HG02678 (cell line): ENCODE measurements around the gene ASB1.

Experiments used
- ATAC-seq: cut with Tn5 transposase; IDR thresholded peaks from one replicate; pipeline ENCODE4 v1.9.1; 2021; ENCODE audit warnings: mild to moderate bottlenecking, moderate library complexity; ENCODE audit not compliant: unreplicated experiment

Gene ASB1

DNA sequence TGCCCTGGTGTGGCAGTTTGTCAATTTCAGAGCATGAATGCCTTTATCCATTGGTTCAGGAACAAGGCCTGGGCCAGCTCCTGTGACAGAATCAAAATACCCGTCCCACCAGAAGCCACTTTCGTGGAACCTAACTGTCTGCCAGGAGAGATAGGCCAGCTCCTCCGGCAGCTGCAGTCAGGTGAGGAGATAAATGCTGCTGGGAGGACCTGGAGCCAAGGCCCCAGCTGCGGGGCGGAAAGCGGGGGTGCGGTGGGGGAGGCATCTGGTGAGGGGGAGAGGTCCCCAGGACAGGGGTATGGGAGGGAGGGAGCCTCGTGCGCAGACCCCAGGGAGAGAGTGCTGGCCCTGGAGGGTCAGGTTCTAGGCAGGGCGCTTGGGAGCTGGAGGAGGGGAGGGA lies 4.4 kb upstream of the ASB1 start:
- no peak for ATAC-seq

GRCh38 chr2:238422940-238423339 lies 3.8 kb upstream of the ASB1 start:
- no peak for ATAC-seq

GRCh38 chr2:238423561-238424312 lies 3.0 kb upstream of the ASB1 start:
- ATAC-seq, result no peak

GRCh38 chr2:238424313-238424700 lies 2.4 kb upstream of the ASB1 start:
- no peak for ATAC-seq

DNA sequence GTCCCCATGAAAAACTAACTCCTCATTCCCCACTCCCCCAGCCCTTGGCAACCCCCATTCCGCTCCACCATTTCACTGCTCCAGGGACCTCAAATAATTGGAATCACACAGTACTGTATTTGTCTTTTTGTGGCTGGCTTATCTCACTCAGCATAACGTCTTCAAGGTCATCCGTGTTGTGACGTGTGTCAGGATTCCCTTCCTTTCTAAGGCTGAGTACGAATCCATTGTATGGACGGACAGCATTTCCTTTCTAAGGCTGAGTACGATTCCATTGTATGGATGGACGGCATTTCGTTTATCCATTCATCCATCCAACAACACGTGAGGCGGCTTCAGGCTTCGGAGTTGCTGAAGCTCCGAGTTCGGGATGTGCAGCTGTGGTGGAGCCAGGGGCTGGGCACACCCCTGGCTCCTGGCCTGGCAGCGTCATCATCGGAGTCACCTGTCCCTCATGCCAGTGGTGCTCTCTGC lies 1.2 kb upstream of the ASB1 start:
- no peak for ATAC-seq

- ATAC-seq, result peak; percentile 10
Observed at GRCh38 chr2:238425979-238426567, 654 bp upstream of the ASB1 start.

- ATAC-seq, result peak; percentile 11
Observed at GRCh38 chr2:238427435-238428162, 872 bp downstream of the ASB1 start.

GRCh38 chr2:238428866-238429265 lies 2.1 kb downstream of the ASB1 start:
- ATAC-seq, result no peak

- ATAC-seq, result no peak
Observed at GRCh38 chr2:238430781-238431180, 4.1 kb downstream of the ASB1 start.

DNA sequence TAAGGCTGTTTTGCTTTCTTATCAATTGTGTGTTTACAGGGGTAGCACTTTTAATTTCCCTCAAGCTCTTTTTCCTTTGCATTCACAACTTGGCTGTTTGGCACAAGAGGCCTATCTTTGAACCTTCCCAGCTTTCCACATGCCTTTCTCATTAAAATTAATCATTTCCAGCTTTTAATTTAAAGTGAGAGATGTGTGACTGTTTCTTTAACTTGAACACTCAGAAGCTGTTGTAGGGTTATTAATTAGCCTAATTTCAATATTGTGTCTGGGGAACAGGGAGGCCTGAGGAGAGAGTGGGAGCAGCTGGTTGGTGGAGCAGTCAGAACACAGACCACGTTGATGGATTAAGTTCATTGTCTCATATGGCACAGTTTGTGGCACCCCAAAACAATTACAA lies 4.7 kb downstream of the ASB1 start:
- no peak for ATAC-seq

DNA sequence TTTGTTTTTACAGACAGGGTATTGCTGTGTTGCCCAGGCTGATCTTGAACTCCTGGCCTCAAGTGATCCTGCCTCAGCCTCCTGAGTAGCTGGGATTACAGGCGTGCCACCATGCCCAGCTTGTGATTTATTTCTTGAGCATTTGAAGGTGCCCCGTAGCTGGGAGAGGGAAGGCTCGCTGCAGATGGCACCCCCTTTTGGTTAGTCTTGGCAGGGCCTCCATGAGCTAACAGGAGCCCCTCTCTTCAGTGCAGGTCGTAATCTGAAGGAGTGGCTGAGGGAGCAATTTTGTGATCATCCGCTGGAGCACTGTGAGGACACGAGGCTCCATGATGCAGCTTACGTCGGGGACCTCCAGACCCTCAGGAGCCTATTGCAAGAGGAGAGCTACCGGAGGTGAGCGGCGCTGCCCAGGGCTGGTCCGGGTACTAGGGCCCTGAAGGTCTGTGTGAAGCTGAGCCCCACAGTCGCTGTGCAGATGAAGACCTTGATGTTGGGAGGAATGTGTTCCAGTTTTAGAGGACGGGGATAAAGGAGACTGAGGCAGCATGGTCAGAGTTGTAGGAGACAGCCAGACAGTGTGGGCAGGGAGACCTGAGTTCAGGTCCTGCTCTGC lies 6.7 kb downstream of the ASB1 start:
- ATAC-seq, result no peak

- no peak for ATAC-seq
Observed at GRCh38 chr2:238433941-238434845, 7.5 kb downstream of the ASB1 start.

GRCh38 chr2:238434846-238435751 lies 8.4 kb downstream of the ASB1 start:
- ATAC-seq, result no peak

- ATAC-seq, result no peak
Observed at GRCh38 chr2:238435752-238436096, 9.0 kb downstream of the ASB1 start.

DNA sequence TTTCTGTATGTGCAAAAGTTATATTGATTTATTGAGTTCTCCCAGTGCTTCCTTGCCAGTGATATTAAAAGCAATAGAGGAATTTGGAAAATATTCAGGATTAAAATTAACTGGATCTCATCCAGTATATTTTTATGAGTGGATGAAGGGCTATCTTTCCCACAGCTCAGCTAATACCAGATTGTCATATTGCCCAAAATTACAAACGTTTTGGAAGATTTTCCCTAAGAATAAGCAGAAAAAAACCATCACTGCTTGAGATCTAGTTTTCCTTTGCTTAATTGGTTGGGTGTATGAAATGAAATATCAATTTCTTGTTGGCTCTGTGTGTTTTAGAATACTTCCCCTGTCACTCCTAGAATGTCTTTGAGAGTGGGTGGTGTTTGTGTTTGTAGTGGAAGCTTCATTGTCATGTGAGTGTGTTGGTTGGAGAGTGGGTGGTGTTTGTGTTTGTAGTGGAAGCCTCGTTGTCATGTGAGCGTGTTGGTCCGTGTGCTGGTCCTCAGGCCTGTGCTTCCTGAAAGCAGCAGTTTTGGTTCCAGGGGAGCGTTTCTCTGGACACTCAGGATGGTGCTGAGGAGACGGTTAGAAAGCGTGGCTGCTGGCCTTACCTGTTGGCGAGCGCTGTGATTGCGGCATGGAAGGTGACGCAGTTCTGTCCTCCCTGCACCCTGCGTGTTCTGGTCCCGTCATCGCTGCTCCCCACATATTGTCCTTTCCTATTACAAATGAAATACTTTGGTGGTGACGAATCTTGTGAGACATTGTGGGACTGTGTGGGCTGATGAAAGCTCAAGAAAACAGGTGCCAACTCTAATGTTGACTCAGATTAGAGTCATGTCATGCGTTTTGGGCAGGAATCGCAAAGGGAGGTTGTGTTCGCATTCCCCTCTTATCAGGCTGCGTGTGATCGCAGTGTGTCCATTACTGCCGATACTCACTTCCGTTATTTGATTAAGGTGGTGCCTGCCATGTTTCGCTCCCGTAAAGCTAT lies 12.4 kb downstream of the ASB1 start:
- no peak for ATAC-seq

DNA sequence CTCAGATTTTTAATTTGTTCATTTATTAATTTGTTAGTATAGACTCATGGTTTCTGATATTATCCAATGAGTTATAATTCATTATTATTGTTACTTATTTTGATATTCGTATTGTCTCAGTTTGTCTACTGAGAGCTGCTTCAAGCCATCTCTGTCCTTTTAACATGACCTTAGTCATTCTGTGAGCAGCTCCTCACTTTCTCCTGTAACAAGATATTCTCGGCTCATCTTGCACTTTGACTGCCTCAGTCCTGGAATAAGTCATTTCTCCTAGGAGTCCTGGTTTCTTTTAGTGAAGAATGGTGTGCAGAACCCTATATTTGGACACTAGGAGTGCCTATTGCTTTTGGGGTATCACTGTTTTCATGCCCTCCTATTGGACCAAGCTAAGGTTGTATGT lies 13.2 kb downstream of the ASB1 start:
- no peak for ATAC-seq

- ATAC-seq, result no peak
Observed at GRCh38 chr2:238440331-238440730, 13.6 kb downstream of the ASB1 start.

GRCh38 chr2:238440767-238441166 lies 14.0 kb downstream of the ASB1 start:
- ATAC-seq, result no peak
